HG03520 (cell line): ENCODE measurements around the gene PARN.

ENCODE experiments used
- ATAC-seq: cut with Tn5 transposase; IDR thresholded peaks from one replicate; pipeline ENCODE4 v1.9.1; 2021; ENCODE audit warnings: mild to moderate bottlenecking, moderate library complexity; ENCODE audit not compliant: unreplicated experiment

Gene PARN

GRCh38 chr16:14476183-14476582 is 153.9 kb downstream of the PARN start:
- no peak for ATAC-seq

GRCh38 chr16:14475370-14476139 is 154.5 kb downstream of the PARN start:
- no peak for ATAC-seq

GRCh38 chr16:14473488-14473887 is 156.6 kb downstream of the PARN start:
- ATAC-seq = no peak

- no peak for ATAC-seq
Measured at GRCh38 chr16:14472357-14472756, 157.7 kb downstream of the PARN start.

GRCh38 chr16:14470788-14471187 is 159.3 kb downstream of the PARN start:
- no peak for ATAC-seq

- ATAC-seq = no peak
Measured at GRCh38 chr16:14465799-14466198, 164.3 kb downstream of the PARN start.

- ATAC-seq = no peak
Measured at GRCh38 chr16:14464796-14465195, 165.3 kb downstream of the PARN start.

- no peak for ATAC-seq
Measured at GRCh38 chr16:14464192-14464591, 165.9 kb downstream of the PARN start.

GRCh38 chr16:14462811-14463210 is 167.2 kb downstream of the PARN start:
- ATAC-seq = no peak

- no peak for ATAC-seq
Measured at GRCh38 chr16:14460726-14461125, 169.3 kb downstream of the PARN start.

GRCh38 chr16:14458576-14458975 is 171.5 kb downstream of the PARN start:
- no peak for ATAC-seq

- ATAC-seq = no peak
Measured at GRCh38 chr16:14456793-14457481, 173.1 kb downstream of the PARN start.

- no peak for ATAC-seq
Measured at GRCh38 chr16:14455573-14455972, 174.5 kb downstream of the PARN start.

- no peak for ATAC-seq
Measured at GRCh38 chr16:14454391-14454790, 175.7 kb downstream of the PARN start.

- no peak for ATAC-seq
Measured at GRCh38 chr16:14452066-14452465, 178.0 kb downstream of the PARN start.

- ATAC-seq = no peak
Measured at GRCh38 chr16:14450846-14451245, 179.2 kb downstream of the PARN start.

GRCh38 chr16:14449790-14450480 is 180.1 kb downstream of the PARN start:
- ATAC-seq = no peak

GRCh38 chr16:14449334-14449733 is 180.7 kb downstream of the PARN start:
- no peak for ATAC-seq

- ATAC-seq = no peak
Measured at GRCh38 chr16:14448879-14449278, 181.2 kb downstream of the PARN start.

GRCh38 chr16:14447783-14448182 is 182.3 kb downstream of the PARN start:
- no peak for ATAC-seq

- no peak for ATAC-seq
Measured at GRCh38 chr16:14446796-14447195, 183.3 kb downstream of the PARN start.
